Liver (tissue), 3 donors: ENCODE measurements around the gene MCTP2.

Experiments
- ATF3 ChIP-seq: IDR thresholded peaks from 2 replicates; pipeline ENCODE4 v1.6.1; 2016; ENCODE audit warnings: antibody characterized with exemption
- CTCF ChIP-seq: fragments of 150-350 bp; IDR thresholded peaks from 2 replicates; pipeline ENCODE4 v1.5.1; 2017; ENCODE audit warnings: improper control_type of control experiment, low read depth, low read length; ENCODE audit not compliant: missing input control
- EGR1 ChIP-seq, 2 donors: IDR thresholded peaks; 2 replicates each; pipeline ENCODE4 v1.6.1; 2016 to 2018; ENCODE audit warnings: antibody characterized with exemption in 2 of 2, low read depth in 2 of 2
- JUND ChIP-seq, 2 donors: IDR thresholded peaks; 2 replicates each; pipeline ENCODE4 v1.6.1; 2016; ENCODE audit warnings: antibody characterized with exemption in 2 of 2
- RXRA ChIP-seq, 2 donors: IDR thresholded peaks; 2 replicates each; pipeline ENCODE4 v1.6.1; 2017 to 2018; ENCODE audit warnings: antibody characterized with exemption in 2 of 2, mild to moderate bottlenecking in 1 of 2
- TAF1 ChIP-seq: conservative IDR thresholded peaks from 2 replicates; pipeline ENCODE4 v1.6.1; 2016; ENCODE audit warnings: antibody characterized with exemption, mild to moderate bottlenecking
- YY1 ChIP-seq: IDR thresholded peaks from 2 replicates; pipeline ENCODE4 v1.6.1; 2016; ENCODE audit warnings: antibody characterized with exemption, mild to moderate bottlenecking
- ZBTB33 ChIP-seq: IDR thresholded peaks from 2 replicates; pipeline ENCODE4 v1.6.1; 2016; ENCODE audit warnings: antibody characterized with exemption
- donor health status: healthy.
- donor health status: healthy.

GRCh38 chr15:94380798-94381197 is 149.4 kb downstream of the MCTP2 start:
- no peak for TF ChIP-seq CTCF
- no peak for TF ChIP-seq ATF3
- TF ChIP-seq ZBTB33 = no peak
- TF ChIP-seq JUND (IDR thresholded peaks at IDR 0.05) = no peak
- no peak for TF ChIP-seq TAF1
- no peak for TF ChIP-seq YY1
- no peak for TF ChIP-seq RXRA (IDR thresholded peaks at IDR 0.05)
- no peak for TF ChIP-seq EGR1 (IDR thresholded peaks at IDR 0.05; ENCODE audit: low read depth in 2 of 2)
